DMS53 (cell line): ENCODE results near the gene EHBP1.

Source experiments
- DNase-seq: peaks from one replicate; lab custom pipeline; 2025; lab: John Stamatoyannopoulos, UW

The EHBP1 gene

DNA sequence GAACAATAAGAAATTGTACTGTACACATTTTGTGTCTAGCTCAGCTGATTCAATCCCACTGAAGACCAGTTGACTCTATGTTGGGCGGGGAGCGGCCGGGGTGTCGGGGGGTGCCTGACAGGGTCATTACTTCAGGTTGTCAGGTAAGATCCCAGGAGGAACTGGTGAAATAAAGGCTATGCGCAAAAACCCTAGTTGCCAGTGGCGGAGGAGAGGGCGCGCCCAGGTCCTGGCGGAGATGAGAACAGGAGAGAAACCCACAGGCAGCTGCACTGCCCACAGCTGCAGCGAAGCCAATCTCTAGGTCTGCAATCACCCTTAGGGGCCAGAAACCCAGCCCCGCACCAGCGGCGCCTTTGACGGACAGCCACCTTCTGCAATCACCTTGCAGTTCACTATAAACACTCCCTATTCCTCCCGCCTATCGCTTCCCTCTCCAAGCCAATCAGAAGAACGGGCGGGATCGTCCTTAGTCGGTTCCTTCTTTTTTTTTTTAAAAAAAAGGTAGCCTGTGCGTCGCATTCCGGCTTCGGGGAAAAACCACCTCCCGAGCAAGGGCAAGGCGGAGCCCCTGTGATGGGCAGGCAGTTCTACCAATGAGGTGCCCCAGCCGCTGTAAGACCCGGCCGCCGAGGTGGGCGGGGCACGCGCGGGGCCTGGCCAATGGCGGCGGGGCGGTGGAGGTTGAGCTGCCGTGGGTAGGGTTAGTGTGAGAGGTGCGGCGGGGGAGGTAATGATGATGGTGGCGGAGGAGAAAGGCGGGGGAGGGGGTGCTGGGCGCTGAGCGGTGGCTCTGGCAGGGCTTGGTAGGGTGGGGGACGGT is at the start of gene EHBP1:
Gene EHBP1, plus strand, starts transcription at position 707 of the 823 bp plus-strand sequence. CDS start 1,479 bp downstream, outside the sequence.
- peak; percentile 100 for DNase-seq

GRCh38 chr2:62657783-62658182 is 47.7 kb upstream of the EHBP1 start:
- no peak for DNase-seq

DNA sequence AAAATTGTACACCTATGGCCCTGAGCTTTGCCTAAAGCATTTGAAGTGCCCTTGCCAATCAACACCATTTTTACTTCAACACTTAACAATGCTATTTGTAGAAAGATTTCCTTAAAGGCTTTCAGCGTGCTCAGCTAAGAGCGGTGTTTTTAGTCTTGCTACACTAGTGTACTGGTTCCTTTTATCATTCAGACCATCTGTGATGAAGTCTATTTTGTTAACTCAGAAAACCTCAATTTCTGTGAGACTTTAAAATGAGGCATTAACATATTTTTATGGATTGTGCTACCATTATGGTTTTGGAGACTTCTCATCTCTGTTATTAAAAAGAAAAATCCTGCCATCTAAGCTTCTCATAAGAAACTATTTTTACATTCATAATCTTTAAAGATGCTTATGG is 46.6 kb upstream of the EHBP1 start:
- no peak for DNase-seq

GRCh38 chr2:62660087-62660486 is 45.4 kb upstream of the EHBP1 start:
- DNase-seq, result no peak

DNA sequence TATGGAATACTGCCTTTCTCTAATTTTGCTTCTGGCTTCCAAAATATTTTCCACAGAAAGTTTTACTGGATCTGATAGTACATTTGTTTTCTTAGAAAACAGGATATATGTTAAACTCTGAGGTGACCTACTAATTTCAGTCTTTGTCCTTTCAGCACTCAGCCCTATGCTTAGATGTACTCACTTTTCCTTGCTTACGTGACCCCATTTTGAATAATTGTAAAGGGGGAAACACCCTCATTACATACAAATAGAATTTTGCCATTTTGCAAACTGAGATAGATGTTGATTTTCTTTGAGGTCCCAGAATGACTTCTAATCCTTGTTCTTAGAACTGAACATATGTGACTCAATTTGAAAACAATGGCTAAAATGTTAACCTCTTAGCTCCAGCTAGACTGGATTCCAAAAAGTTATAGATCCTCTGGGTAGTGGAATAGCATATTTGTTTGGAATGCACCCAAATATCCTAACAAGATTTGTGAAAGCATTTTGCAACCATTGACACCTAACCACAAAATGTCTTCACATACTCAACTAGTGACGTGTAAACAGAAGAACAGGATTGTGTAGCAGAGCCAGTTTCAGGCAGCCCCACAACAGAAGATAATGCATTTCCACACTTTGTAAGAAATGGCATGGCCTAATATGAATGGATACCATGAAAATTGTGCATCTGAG is 44.8 kb upstream of the EHBP1 start:
- DNase-seq, result no peak

GRCh38 chr2:62661263-62661635 is 44.3 kb upstream of the EHBP1 start:
- DNase-seq, result no peak

DNA sequence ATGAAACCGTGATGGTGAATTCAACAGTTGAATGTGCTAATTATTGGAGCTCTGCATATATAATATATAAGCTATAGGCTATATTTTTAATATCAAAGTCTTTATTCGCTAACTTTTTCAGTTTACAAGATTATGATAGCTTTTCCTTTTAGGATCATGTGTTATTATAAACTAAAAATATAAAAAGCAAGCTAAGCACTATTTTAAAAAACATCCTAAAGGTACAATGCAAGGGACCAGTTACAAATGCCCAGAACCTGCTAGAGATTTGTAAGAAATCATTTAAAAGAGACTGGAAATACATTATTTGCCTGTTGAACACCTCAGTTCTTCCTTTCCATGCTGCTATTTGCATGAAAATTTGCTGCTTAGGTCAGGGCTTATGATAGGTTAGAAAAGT is 43.4 kb upstream of the EHBP1 start:
- no peak for DNase-seq

GRCh38 chr2:62662554-62662953 is 43.0 kb upstream of the EHBP1 start:
- no peak for DNase-seq

DNA sequence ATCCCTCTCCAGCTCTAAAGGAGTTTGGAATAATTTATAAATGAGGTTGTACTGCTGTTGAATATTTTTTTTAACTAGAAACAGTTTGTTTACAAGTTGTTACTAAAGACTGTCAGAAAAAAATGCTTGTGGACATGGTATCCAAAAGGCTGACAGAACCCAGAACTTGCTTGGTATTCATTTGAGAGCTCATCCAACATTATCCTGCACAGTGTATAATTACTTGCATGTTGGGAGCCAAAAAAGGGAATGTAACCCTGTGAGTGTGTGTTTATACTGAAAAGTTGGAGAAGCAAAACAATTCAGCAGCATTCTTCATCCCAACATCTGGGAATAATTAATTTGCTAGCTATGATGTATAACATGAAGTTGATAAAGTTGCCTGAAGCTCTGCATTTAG is 42.1 kb upstream of the EHBP1 start:
- no peak for DNase-seq

DNA sequence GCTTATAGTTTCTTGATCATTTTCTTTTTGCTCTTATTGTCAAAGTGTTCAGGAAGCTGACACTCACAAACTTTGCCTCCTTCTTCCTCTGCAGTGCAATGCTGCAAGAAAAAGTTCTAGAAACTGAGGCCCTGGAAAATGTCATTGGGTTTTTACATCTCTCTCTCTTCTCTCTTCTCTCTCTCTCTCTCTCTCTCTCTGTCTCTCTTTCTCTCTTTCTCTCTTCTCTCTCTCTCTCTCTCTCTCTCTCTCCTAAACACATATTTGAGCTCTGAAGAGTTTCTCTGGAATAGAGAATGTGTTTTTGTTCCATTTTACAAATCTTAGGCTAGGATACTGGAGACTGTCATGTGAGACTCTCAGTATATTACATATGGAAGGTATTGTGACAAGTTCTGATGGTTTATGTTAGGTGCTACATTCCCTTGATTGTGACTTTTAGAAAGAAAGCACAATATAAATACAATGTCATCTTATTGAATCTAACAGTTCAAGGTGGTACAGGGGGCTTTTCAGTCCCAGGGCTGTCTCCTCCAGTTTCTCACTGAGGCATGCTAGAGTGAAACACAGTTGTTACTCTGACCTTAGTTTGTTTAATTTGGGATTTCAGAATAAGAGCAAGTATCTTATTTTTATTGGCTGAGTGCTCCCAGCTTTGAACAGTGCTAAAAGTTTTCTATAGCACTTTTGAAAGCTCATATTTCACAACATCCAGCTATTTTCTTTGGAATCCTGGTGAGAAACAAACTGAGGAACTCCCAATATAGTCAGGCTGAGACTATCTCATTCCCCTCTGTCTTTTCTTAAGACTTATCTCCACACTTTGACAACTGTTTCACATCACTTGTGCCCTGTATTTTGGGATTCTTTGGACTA is 41.4 kb upstream of the EHBP1 start:
- DNase-seq, result no peak

GRCh38 chr2:62665446-62665845 is 40.1 kb upstream of the EHBP1 start:
- DNase-seq, result no peak

GRCh38 chr2:62669180-62669579 is 36.3 kb upstream of the EHBP1 start:
- no peak for DNase-seq

DNA sequence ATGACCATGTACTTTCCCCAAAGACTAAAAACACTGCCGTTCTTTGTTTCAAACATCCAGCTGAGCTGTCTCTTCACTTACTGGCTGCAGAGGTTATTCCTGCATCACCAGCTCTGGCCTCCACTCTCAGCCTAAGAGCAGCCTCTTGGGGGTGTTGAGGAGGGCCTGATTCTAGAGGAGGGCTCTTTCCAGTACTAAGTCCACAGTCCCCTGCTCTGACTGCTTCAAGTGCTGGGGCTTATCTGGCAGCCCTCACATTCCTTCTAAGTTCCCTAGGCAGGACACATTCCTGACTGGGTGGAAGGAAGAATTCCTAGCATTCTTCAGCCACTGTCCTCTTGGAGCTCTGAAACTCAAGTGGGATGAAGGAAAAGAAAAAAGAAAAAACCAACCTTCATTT is 32.9 kb upstream of the EHBP1 start:
- no peak for DNase-seq

DNA sequence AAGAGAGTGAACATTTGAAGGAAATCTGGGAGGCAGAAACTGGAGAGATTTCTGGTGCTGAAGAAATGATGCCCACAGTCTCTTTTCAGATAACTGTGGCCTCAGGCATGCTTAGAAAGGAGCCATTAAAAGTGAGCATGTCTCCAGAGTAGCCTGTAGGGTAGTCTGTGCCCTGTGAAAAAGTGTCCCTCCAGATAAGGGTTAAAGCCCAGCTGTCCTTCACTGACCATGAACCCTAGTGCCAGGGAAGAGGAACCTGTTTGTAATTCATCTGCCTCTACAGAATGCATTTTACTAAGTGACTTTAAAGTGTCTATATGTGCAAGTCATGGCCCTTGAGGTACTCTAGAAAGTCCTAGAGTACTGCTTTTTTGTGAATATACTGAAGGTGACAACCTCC is 30.5 kb upstream of the EHBP1 start:
- peak; percentile 15 for DNase-seq

GRCh38 chr2:62685256-62685655 is 20.3 kb upstream of the EHBP1 start:
- no peak for DNase-seq

DNA sequence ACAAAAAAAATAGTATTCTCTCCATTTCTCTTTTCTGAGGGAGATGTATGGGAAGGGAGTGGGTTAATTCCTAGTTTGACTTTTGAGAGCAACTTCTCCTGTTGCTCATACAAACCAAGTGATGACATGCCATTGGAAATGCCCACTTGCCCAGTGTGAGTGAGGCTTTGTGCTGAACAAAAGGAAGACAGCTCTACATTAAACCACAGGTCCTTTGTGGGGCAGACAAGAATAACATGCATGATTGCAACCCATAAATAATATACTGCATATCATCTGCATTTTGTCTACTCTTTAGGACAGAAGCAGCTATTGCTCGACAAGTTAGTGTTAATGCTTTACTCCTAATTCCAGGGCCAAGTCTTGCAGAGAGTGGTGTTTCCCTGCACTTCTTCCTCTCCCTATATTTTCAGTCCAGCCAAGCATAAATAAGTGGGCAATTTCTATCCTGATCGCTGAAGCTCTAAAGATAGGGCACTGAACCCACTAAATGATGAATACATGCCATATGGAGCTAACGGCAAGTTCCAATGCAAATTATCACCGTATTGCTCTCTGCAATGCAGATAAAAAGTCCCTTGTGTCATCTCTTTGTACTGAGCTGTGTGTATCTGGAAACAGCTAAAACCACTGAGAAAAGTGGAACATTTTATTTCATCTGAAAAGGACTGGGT is 19.4 kb upstream of the EHBP1 start:
- DNase-seq, result no peak

- no peak for DNase-seq
Observed at GRCh38 chr2:62687636-62688035, 17.9 kb upstream of the EHBP1 start.

GRCh38 chr2:62688771-62689170 is 16.7 kb upstream of the EHBP1 start:
- no peak for DNase-seq

DNA sequence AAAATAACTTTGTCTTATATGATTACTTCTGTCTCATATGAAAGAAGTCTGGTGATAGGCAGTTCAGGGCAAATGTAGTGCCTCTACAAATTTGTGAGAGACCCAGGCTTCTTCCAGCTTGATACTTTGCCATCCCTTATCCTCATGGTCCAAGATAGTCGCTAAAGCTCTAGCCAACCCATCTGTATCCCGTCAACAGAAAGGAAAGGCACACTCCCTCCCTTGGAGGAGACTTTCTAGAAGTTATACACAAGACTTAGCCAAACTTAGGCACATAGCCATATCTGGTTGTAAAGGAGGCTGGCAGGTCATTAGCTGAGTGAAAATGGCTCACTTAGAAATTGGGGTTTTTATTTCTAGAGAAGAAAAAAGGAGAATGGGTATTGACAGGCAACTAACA is 14.3 kb upstream of the EHBP1 start:
- no peak for DNase-seq

DNA sequence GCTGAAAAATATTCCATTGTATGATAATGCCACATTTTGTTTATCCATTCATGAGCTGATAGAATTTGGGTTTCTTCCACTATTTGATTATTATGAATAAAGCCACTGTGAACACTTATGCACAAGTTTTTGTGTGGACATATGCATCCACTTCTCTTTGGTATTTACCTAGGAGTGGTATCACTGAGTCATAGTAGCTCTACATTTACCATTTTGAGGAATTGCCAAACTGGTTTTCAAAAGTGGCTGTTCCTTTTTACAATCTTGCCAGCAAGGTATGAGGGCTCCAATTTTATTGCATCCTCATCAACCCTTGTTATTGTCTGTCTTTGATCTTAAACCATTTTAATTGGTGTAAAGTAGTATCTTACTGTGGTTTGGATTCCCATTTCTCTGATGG is 13.3 kb upstream of the EHBP1 start:
- peak; percentile 12 for DNase-seq

- DNase-seq, result no peak
Observed at GRCh38 chr2:62698653-62699052, 6.9 kb upstream of the EHBP1 start.

DNA sequence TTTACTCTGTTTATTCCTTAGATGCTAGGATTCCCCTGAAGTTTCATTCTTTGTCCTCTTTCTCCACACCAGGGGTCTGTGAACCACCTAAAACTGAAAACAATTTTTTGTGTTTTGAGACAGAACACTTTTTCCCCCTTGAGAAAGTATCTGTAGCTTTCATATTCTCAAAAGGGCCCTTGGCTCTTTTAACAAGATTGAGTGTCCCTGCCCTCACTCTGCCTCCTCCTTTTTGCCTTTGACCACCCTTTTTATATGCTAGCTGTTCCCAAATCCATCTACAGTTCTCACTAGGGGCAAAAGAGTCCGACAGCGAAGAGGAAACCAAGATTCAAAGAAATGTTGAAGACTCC is 883 bp upstream of the EHBP1 start:
- peak; percentile 55 for DNase-seq
